Thyroid gland (tissue), 4 donors: ENCODE data around the gene NUB1. TPM values are rescaled to one million over a fixed set of nuclear protein-coding genes. Genes with fewer than 3 reads are reported as not detected.

ENCODE experiments used
- DNase-seq, 2 donors: peaks; one replicate each; pipeline ENCODE4 v3.0.0-alpha.2; 2019
- H3K27ac ChIP-seq, 3 donors: fragments of 200-600 bp; sonication (generic); 1 replicate in 2 of 3; 2 replicates in 1 of 3; pipeline ENCODE4 v1.5.1; 2016 to 2019; ENCODE audit warnings: mild to moderate bottlenecking in 1 of 3, moderate library complexity in 1 of 3
- H3K27me3 ChIP-seq: fragments of 200-600 bp; sonication (generic); one replicate; pipeline ENCODE4 v1.5.1; 2019
- H3K36me3 ChIP-seq, 2 donors: fragments of 200-600 bp; sonication (generic); one replicate each; pipeline ENCODE4 v1.5.1; 2016 to 2019
- H3K4me1 ChIP-seq, 2 donors: fragments of 200-600 bp; sonication (generic); one replicate each; pipeline ENCODE4 v1.5.1; 2017 to 2019
- H3K4me3 ChIP-seq, 3 donors: fragments of 200-600 bp; sonication (generic); replicated peaks in 1 of 3; 1 replicate in 2 of 3; 2 replicates in 1 of 3; pipeline ENCODE4 v1.5.1; 2016; ENCODE audit warnings: mild to moderate bottlenecking in 1 of 3
- H3K9me3 ChIP-seq: fragments of 200-600 bp; sonication (generic); one replicate; pipeline ENCODE4 v1.5.1; 2017
- CTCF ChIP-seq, 6 experiments: fragments of 200-600 bp in 3 of 6; fragments of 450-650 bp in 3 of 6; sonication (generic) in 3 of 6; IDR thresholded peaks; one replicate each; pipeline ENCODE4 v1.5.1; 2016 to 2019; ENCODE audit warnings: antibody characterized with exemption in 6 of 6, mild to moderate bottlenecking in 2 of 6, inconsistent platforms in 1 of 6, moderate library complexity in 1 of 6
- POLR2A ChIP-seq, 2 donors: fragments of 450-650 bp; IDR thresholded peaks; one replicate each; pipeline ENCODE4 v1.6.1; 2017; ENCODE audit warnings: antibody characterized with exemption in 2 of 2, mild to moderate bottlenecking in 2 of 2, moderate library complexity in 1 of 2
- WGBS, 2 donors: methylation state at CpG; one replicate each; pipeline ENCODE4 v1.1.5; 2017; 5-methylcytosine and 5-hydroxymethylcytosine counted together
- intact Hi-C: fragments of 100-400 bp; cut with DNase I; formaldehyde crosslinking; loops from one replicate; pipeline ENCODE4 v1.15.1; 2023
- total RNA-seq, 4 donors: library from RNA; depleted of rRNA; stranded (reverse); fragments of >200 nt; gene quantifications; one replicate each; pipeline ENCODE4 v1.2.3, GENCODE V29; 2016

Gene NUB1
- total RNA-seq, 4 donors from 2014 or later: 56.9 to 75.5 (median 71.4) TPM

- no peaks in the 10 kb centered on the region for H3K27me3 ChIP-seq
- 97 to 99% methylated on average over 4 to 7 of the region's 10 CpGs for WGBS, 2 donors
- H3K36me3 ChIP-seq: no peaks in the 10 kb centered on the region
- TF ChIP-seq CTCF (IDR thresholded peaks at IDR 0.05) (no peak), POLR2A (IDR thresholded peaks at IDR 0.05) (no peak)
- H3K4me3 ChIP-seq: no peak overlapping the region
- no peak for DNase-seq
- no peak overlapping the region for H3K27ac ChIP-seq
- H3K9me3 ChIP-seq: no peaks in the 10 kb centered on the region
- peaks cover 26 to 36% of the 10 kb centered on the region in 2 donors for H3K4me1 ChIP-seq
- intact Hi-C loops: loop anchor here (5.0 kb wide), 1 partner anchor 33 kb away; no protein-coding TSS in a partner anchor
Observed at GRCh38 chr7:151405588-151405987, 64.0 kb downstream of the NUB1 start.

- no peaks in the 10 kb centered on the region for H3K27me3 ChIP-seq
- no peak overlapping the region for H3K4me3 ChIP-seq
- 92 to 96% methylated on average over 24 of the region's 24 CpGs for WGBS, 2 donors
- H3K27ac ChIP-seq: no peak overlapping the region
- TF ChIP-seq CTCF (IDR thresholded peaks at IDR 0.05) (no peak), POLR2A (IDR thresholded peaks at IDR 0.05) (no peak)
- no peaks in the 10 kb centered on the region for H3K36me3 ChIP-seq
- intact Hi-C loops: loop anchor here (5.0 kb wide), 1 partner anchor 34 kb away; no protein-coding TSS in a partner anchor
- no peaks in the 10 kb centered on the region for H3K9me3 ChIP-seq
- DNase-seq: no peak
- peaks cover 29 to 43% of the 10 kb centered on the region in 2 donors for H3K4me1 ChIP-seq
Observed at GRCh38 chr7:151406051-151406875, 64.7 kb downstream of the NUB1 start.

- no peak for DNase-seq
- no peaks in the 10 kb centered on the region for H3K36me3 ChIP-seq
- no peaks in the 10 kb centered on the region for H3K27me3 ChIP-seq
- peaks cover 29 to 48% of the 10 kb centered on the region in 2 donors for H3K4me1 ChIP-seq
- no peaks in the 10 kb centered on the region for H3K9me3 ChIP-seq
- H3K4me3 ChIP-seq: no peak overlapping the region
- 69 to 83% methylated on average over 5 to 6 of the region's 9 CpGs for WGBS, 2 donors
- peak overlapping the region in 2 of 3 donors; percentile 8 to 89 for H3K27ac ChIP-seq
- TF ChIP-seq CTCF (IDR thresholded peaks at IDR 0.05): no peak
- TF ChIP-seq POLR2A (IDR thresholded peaks at IDR 0.05): no peak
- intact Hi-C loops: loop anchor here (5.0 kb wide), 1 partner anchor 35 kb away; no protein-coding TSS in a partner anchor
Observed at GRCh38 chr7:151406886-151407583, 65.4 kb downstream of the NUB1 start.

GRCh38 chr7:151408498-151408838, 66.9 kb downstream of the NUB1 start:
- TF ChIP-seq CTCF (IDR thresholded peaks at IDR 0.05): peak in 1 of 6 experiments; percentile 28
- TF ChIP-seq POLR2A (IDR thresholded peaks at IDR 0.05): no peak
- Histone ChIP-seq H3K27ac (peak overlapping the region; percentile 89 to 97 (median 96)), H3K36me3 (no peaks in the 10 kb centered on the region), H3K27me3 (no peaks in the 10 kb centered on the region), H3K9me3 (no peaks in the 10 kb centered on the region), H3K4me1 (peaks cover 24 to 47% of the 10 kb centered on the region in 2 donors), H3K4me3 (peak overlapping the region in 1 of 3 donors; percentile 69)
- intact Hi-C loops: loop anchor here (5.0 kb wide), 1 partner anchor 36 kb away; no protein-coding TSS in a partner anchor
- 66 to 87% methylated on average over 7 of the region's 7 CpGs for WGBS, 2 donors
- DNase-seq: no peak
